HepG2 (cell line): ENCODE data around the gene METTL25. TPM values are rescaled to one million over a fixed set of nuclear protein-coding genes. Genes with fewer than 3 reads are reported as not detected.

Experiments
- ATAC-seq: fragments of 200-7000 bp; cut with Tn5 transposase; 3 replicates; pipeline ENCODE4 v1.9.1; 2020; ENCODE audit warnings: mild to moderate bottlenecking, moderate library complexity
- BruUV-seq: library from RNA; stranded (reverse); fragments of 400-500 nt; replicated peaks from 2 replicates; lab custom pipeline; 2021; lab: Mats Ljungman, UMichigan
- CTCF ChIA-PET: fragments of 300-600 bp; formaldehyde crosslinking; extraction: SDS; loops from one replicate; lab custom pipeline; 2021; ENCODE audit warnings: low total read pairs, inconsistent platforms, low intra/inter-chr PET ratio; lab: Yijun Ruan, JAX
- POLR2A ChIA-PET: fragments of 350-600 bp; sonication (Branson Sonifier 250); formaldehyde crosslinking; loops from one replicate; lab custom pipeline; 2020; ENCODE audit warnings: antibody characterized with exemption, inconsistent platforms; lab: Yijun Ruan, JAX
- DNase-seq: peaks from one replicate; pipeline ENCODE4 v3.0.0-alpha.2; 2015; ENCODE audit warnings: low spot score
- FAIRE-seq: peaks from 3 replicates; lab custom pipeline; 2011; peaks lifted over from hg19 to GRCh38; lab: Jason Lieb, UNC
- H2AFZ ChIP-seq: one replicate; pipeline ENCODE4 v1.6.1; 2011; ENCODE audit warnings: low read length, inconsistent platforms
- H3K27ac ChIP-seq: fragments of 300-600 bp; 3 replicates; pipeline ENCODE4 v1.8.0; 2011; ENCODE audit warnings: mixed run types, mild to moderate bottlenecking, mixed read lengths, low read length, inconsistent platforms; ENCODE audit not compliant: insufficient read depth; ENCODE audit errors: extremely low read length
- H3K27me3 ChIP-seq, 2 experiments: fragments of 200-600 bp in 1 of 2; 2 replicates in 1 of 2; 3 replicates in 1 of 2; pipeline versions ENCODE4 v1.6.0 to v1.8.0; 2011; ENCODE audit warnings: low read length in 2 of 2, mild to moderate bottlenecking in 2 of 2, moderate library complexity in 2 of 2, inconsistent platforms in 1 of 2; ENCODE audit not compliant: insufficient read depth in 2 of 2, control insufficient read depth in 1 of 2
- H3K36me3 ChIP-seq, 2 experiments: fragments of 200-600 bp in 1 of 2; replicated peaks in 1 of 2; 2 replicates in 1 of 2; 3 replicates in 1 of 2; pipeline versions ENCODE4 v1.5.1 to v1.8.0; 2011; ENCODE audit warnings: low read length in 2 of 2, inconsistent platforms in 1 of 2; ENCODE audit not compliant: insufficient read depth in 2 of 2, control insufficient read depth in 1 of 2
- H3K4me1 ChIP-seq: 2 replicates; pipeline ENCODE4 v1.5.1; 2012; ENCODE audit warnings: low read length, inconsistent platforms; ENCODE audit not compliant: insufficient read depth
- H3K4me2 ChIP-seq: 2 replicates; pipeline ENCODE4 v1.6.0; 2011; ENCODE audit warnings: low read depth, low read length, inconsistent platforms
- H3K4me3 ChIP-seq, 3 experiments: fragments of 200-600 bp in 1 of 3; sonication (generic), shearing (Covaris generic) in 1 of 3; replicated peaks in 1 of 3; 2 replicates each; pipeline ENCODE4 v1.5.1; 2011 to 2016; ENCODE audit warnings: low read length in 3 of 3, inconsistent platforms in 2 of 3, low read depth in 2 of 3, mild to moderate bottlenecking in 2 of 3, control low read depth in 1 of 3, mixed read lengths in 1 of 3; ENCODE audit not compliant: insufficient read depth in 1 of 3
- H3K79me2 ChIP-seq: one replicate; pipeline ENCODE4 v1.6.1; 2011; ENCODE audit warnings: low read length, inconsistent platforms; ENCODE audit not compliant: insufficient read depth
- H3K9ac ChIP-seq: 2 replicates; pipeline ENCODE4 v1.6.0; 2011; ENCODE audit warnings: mild to moderate bottlenecking, low read depth, low read length, inconsistent platforms; ENCODE audit not compliant: insufficient read depth
- H3K9me3 ChIP-seq: 2 replicates; pipeline ENCODE4 v1.5.1; 2012; ENCODE audit warnings: mild to moderate bottlenecking, low read length
- H4K20me1 ChIP-seq: 2 replicates; pipeline ENCODE4 v1.6.0; 2011; ENCODE audit warnings: inconsistent platforms, mild to moderate bottlenecking, low read length, moderate library complexity; ENCODE audit not compliant: insufficient read depth
- CENPX ChIP-seq: sonication (generic); formaldehyde crosslinking; IDR thresholded peaks from 2 replicates; pipeline ENCODE4 v1.9.0; 2021; ENCODE audit warnings: mild to moderate bottlenecking, missing genetic modification reagents, moderate library complexity
- HOMEZ ChIP-seq: IDR thresholded peaks from 2 replicates; pipeline ENCODE4 v1.6.1; 2016; ENCODE audit warnings: low read depth
- ISL2 ChIP-seq: sonication (generic); formaldehyde crosslinking; IDR thresholded peaks from 2 replicates; pipeline ENCODE4 v1.5.0; 2020; ENCODE audit warnings: missing genetic modification reagents
- MLXIP ChIP-seq: sonication (generic); formaldehyde crosslinking; IDR thresholded peaks from 2 replicates; pipeline ENCODE4 v1.9.0; 2021; ENCODE audit warnings: missing genetic modification reagents, borderline replicate concordance
- NR1H2 ChIP-seq: sonication (generic); formaldehyde crosslinking; IDR thresholded peaks from 2 replicates; pipeline ENCODE4 v1.8.1; 2022; ENCODE audit warnings: low read depth, missing genetic modification reagents, borderline replicate concordance
- TCF7 ChIP-seq: sonication (generic); IDR thresholded peaks from 2 replicates; pipeline ENCODE4 v1.6.1; 2016; ENCODE audit warnings: antibody characterized with exemption, low read depth
- WIZ ChIP-seq: sonication (generic); formaldehyde crosslinking; IDR thresholded peaks from 2 replicates; pipeline ENCODE4 v1.5.1; 2020; ENCODE audit warnings: mild to moderate bottlenecking, missing genetic modification reagents
- ZBTB34 ChIP-seq: sonication (generic); formaldehyde crosslinking; IDR thresholded peaks from 2 replicates; pipeline ENCODE4 v1.8.0; 2022; ENCODE audit warnings: mild to moderate bottlenecking, missing genetic modification reagents
- ZFP36 ChIP-seq: fragments of 150-350 bp; IDR thresholded peaks from 2 replicates; pipeline ENCODE4 v1.6.1; 2018; ENCODE audit warnings: borderline replicate concordance, low read length, low read depth; ENCODE audit not compliant: partially characterized antibody
- ZNF572 ChIP-seq: sonication (generic); formaldehyde crosslinking; IDR thresholded peaks from 2 replicates; pipeline ENCODE4 v1.5.1; 2020; ENCODE audit warnings: mild to moderate bottlenecking, missing genetic modification reagents
- ZNF589 ChIP-seq: sonication (generic); formaldehyde crosslinking; conservative IDR thresholded peaks from 2 replicates; pipeline ENCODE4 v1.8.0; 2022; ENCODE audit warnings: mild to moderate bottlenecking, moderate library complexity, missing genetic modification reagents
- WGBS: methylation state at CpG from one replicate; pipeline ENCODE4 v1.1.6; 2017; ENCODE audit warnings: low lambda C conversion rate; 5-methylcytosine and 5-hydroxymethylcytosine counted together
- in situ Hi-C: cut with HindIII; loops from 2 replicates; pipeline ENCODE4 v1.10.0; 2017; ENCODE audit warnings: low pct_unique_long_range_greater_than_20kb; ENCODE audit not compliant: extremely low pct_ligation_motif_present
- intact Hi-C: fragments of 100-400 bp; cut with micrococcal nuclease; formaldehyde crosslinking; loops from one replicate; pipeline ENCODE4 v1.10.0; 2022; ENCODE audit not compliant: unreplicated experiment
- polyA plus RNA-seq, 8 experiments: library from polyadenylated mRNA; depleted of rRNA in 3 of 8; stranded (reverse) in 7 of 8; unstranded in 1 of 8; fragments of >200 nt; fragmentation: Illumina TruSeq in 4 of 8; extraction: Trizol in 4 of 8; gene quantifications; 2 replicates each; pipeline versions ENCODE4 v1.2.1 to v1.2.3, GENCODE V29; 2011 to 2016; ENCODE audit warnings: low read depth in 4 of 8, missing spikeins in 1 of 8, mixed read lengths in 1 of 8; ENCODE audit not compliant: insufficient read depth in 1 of 8
- total RNA-seq, 5 experiments: library from RNA; depleted of rRNA; stranded (reverse); fragments of >200 nt; fragmentation: Illumina TruSeq; extraction: Trizol; gene quantifications; 2 replicates each; pipeline ENCODE4 v1.2.3, GENCODE V29; 2016; ENCODE audit warnings: low read depth in 1 of 5

The METTL25 gene
- total and polyA plus RNA-seq, 2 of the 13 experiments (the other 11 are each of a cell fraction or from before 2014, with no cell fraction given), result 2.2 to 7.8 TPM

GRCh38 chr12:82411546-82412230 lies 53.4 kb downstream of the METTL25 start:
- DNase-seq (no peak), FAIRE-seq (no peak), ATAC-seq (no peak)
- Histone ChIP-seq H4K20me1 (no peaks in the 10 kb centered on the region), H3K4me1 (no peaks in the 10 kb centered on the region), H3K36me3 (no peaks in the 10 kb centered on the region), H3K9ac (no peak overlapping the region), H3K9me3 (no peaks in the 10 kb centered on the region), H3K27ac (no peak overlapping the region), H3K79me2 (no peaks in the 10 kb centered on the region), H3K27me3 (no peaks in the 10 kb centered on the region), H3K4me2 (no peak overlapping the region), H3K4me3 (no peak overlapping the region), H2AFZ (no peak overlapping the region)
- ChIA-PET CTCF (no interaction called here), POLR2A (no interaction called here)
- in situ Hi-C loops, result no loop called here
- TF ChIP-seq TCF7 (no peak), WIZ (CRISPR knock-in tag) (no peak)
- no TSS peak for BruUV-seq
- 99% methylated on average over 4 of the region's 4 CpGs for WGBS
- intact Hi-C loops, result no loop called here

- 96% methylated on average over 1 of the region's 1 CpG for WGBS
- in situ Hi-C loops, result no loop called here
- POLR2A ChIA-PET, result no interaction called here
- ATAC-seq (no peak), FAIRE-seq (no peak), DNase-seq (no peak)
- no peak overlapping the region for H3K4me3 ChIP-seq
- no peaks in the 10 kb centered on the region for H3K36me3 ChIP-seq
- H3K9ac ChIP-seq, result no peak overlapping the region
- intact Hi-C loops, result no loop called here
- no TSS peak for BruUV-seq
- no peak overlapping the region for H3K27ac ChIP-seq
- H4K20me1 ChIP-seq, result no peaks in the 10 kb centered on the region
- H3K27me3 ChIP-seq, result no peaks in the 10 kb centered on the region
- no peaks in the 10 kb centered on the region for H3K4me1 ChIP-seq
- H2AFZ ChIP-seq, result no peak overlapping the region
- H3K9me3 ChIP-seq, result no peaks in the 10 kb centered on the region
- CTCF ChIA-PET, result no interaction called here
- no peak overlapping the region for H3K4me2 ChIP-seq
- TF ChIP-seq ISL2, result no peak
- TF ChIP-seq MLXIP (CRISPR knock-in tag), result no peak
- no peak for TF ChIP-seq HOMEZ (CRISPR knock-in tag)
- no peak for TF ChIP-seq ZFP36
- no peak for TF ChIP-seq NR1H2 (CRISPR knock-in tag)
- TF ChIP-seq CENPX (CRISPR knock-in tag), result no peak
- no peak for TF ChIP-seq ZBTB34 (CRISPR knock-in tag)
- TF ChIP-seq ZNF589, result no peak
- TF ChIP-seq ZNF572 (CRISPR knock-in tag), result no peak
- TF ChIP-seq, all 625 proteins: peak for 0
- no peaks in the 10 kb centered on the region for H3K79me2 ChIP-seq
Measured at GRCh38 chr12:82412246-82412645, 53.9 kb downstream of the METTL25 start.
